GM12878 (cell line): ENCODE measurements around the gene CELF2.

Experiments used
- EED ChIP-seq: sonication (generic); IDR thresholded peaks from 2 replicates; pipeline ENCODE4 v1.6.1; 2016; ENCODE audit warnings: antibody characterized with exemption, low read depth
- ELK1 ChIP-seq: IDR thresholded peaks from 2 replicates; pipeline ENCODE4 v1.6.1; 2012; ENCODE audit warnings: low read depth, low read length, improper control_type of control experiment
- TF ChIP-seq, protein P1 (sequence below): fragments of 450-650 bp; IDR thresholded peaks from 2 replicates; pipeline ENCODE4 v1.6.1; 2018; ENCODE audit warnings: mild to moderate bottlenecking, low read depth, moderate library complexity; ENCODE audit not compliant: partially characterized antibody
- TF ChIP-seq, protein P2 (sequence below): fragments of 450-650 bp; IDR thresholded peaks from 2 replicates; pipeline ENCODE4 v1.6.1; 2017; ENCODE audit warnings: antibody characterized with exemption, mild to moderate bottlenecking, moderate library complexity
- TF ChIP-seq, protein P3 (sequence below): IDR thresholded peaks from 2 replicates; pipeline ENCODE4 v1.6.1; 2011; ENCODE audit warnings: low read depth, low read length, improper control_type of control experiment, borderline replicate concordance

GRCh38 chr10:11240641-11241040, 223.0 kb downstream of the CELF2 start:
- TF ChIP-seq, protein P1, sequence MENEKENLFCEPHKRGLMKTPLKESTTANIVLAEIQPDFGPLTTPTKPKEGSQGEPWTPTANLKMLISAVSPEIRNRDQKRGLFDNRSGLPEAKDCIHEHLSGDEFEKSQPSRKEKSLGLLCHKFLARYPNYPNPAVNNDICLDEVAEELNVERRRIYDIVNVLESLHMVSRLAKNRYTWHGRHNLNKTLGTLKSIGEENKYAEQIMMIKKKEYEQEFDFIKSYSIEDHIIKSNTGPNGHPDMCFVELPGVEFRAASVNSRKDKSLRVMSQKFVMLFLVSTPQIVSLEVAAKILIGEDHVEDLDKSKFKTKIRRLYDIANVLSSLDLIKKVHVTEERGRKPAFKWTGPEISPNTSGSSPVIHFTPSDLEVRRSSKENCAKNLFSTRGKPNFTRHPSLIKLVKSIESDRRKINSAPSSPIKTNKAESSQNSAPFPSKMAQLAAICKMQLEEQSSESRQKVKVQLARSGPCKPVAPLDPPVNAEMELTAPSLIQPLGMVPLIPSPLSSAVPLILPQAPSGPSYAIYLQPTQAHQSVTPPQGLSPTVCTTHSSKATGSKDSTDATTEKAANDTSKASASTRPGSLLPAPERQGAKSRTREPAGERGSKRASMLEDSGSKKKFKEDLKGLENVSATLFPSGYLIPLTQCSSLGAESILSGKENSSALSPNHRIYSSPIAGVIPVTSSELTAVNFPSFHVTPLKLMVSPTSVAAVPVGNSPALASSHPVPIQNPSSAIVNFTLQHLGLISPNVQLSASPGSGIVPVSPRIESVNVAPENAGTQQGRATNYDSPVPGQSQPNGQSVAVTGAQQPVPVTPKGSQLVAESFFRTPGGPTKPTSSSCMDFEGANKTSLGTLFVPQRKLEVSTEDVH, result no peak
- TF ChIP-seq, protein P2, sequence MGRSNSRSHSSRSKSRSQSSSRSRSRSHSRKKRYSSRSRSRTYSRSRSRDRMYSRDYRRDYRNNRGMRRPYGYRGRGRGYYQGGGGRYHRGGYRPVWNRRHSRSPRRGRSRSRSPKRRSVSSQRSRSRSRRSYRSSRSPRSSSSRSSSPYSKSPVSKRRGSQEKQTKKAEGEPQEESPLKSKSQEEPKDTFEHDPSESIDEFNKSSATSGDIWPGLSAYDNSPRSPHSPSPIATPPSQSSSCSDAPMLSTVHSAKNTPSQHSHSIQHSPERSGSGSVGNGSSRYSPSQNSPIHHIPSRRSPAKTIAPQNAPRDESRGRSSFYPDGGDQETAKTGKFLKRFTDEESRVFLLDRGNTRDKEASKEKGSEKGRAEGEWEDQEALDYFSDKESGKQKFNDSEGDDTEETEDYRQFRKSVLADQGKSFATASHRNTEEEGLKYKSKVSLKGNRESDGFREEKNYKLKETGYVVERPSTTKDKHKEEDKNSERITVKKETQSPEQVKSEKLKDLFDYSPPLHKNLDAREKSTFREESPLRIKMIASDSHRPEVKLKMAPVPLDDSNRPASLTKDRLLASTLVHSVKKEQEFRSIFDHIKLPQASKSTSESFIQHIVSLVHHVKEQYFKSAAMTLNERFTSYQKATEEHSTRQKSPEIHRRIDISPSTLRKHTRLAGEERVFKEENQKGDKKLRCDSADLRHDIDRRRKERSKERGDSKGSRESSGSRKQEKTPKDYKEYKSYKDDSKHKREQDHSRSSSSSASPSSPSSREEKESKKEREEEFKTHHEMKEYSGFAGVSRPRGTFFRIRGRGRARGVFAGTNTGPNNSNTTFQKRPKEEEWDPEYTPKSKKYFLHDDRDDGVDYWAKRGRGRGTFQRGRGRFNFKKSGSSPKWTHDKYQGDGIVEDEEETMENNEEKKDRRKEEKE, result no peak
- TF ChIP-seq, protein P3, sequence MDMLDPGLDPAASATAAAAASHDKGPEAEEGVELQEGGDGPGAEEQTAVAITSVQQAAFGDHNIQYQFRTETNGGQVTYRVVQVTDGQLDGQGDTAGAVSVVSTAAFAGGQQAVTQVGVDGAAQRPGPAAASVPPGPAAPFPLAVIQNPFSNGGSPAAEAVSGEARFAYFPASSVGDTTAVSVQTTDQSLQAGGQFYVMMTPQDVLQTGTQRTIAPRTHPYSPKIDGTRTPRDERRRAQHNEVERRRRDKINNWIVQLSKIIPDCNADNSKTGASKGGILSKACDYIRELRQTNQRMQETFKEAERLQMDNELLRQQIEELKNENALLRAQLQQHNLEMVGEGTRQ, result no peak
- TF ChIP-seq EED (no peak), ELK1 (no peak)
